Left lung (tissue), 10 donors: ENCODE measurements around the gene DLG5. TPM values are rescaled to one million over a fixed set of nuclear protein-coding genes. Genes with fewer than 3 reads are reported as not detected.

Experiments
- ATAC-seq: fragments of 200-7000 bp; cut with Tn5 transposase; one replicate; pipeline ENCODE4 v1.9.1; 2020; ENCODE audit warnings: moderate library complexity
- DNase-seq, 4 donors: peaks; one replicate each; pipeline ENCODE4 v3.0.0-alpha.2; 2013 to 2020
- H3K27ac ChIP-seq, 2 donors: fragments of 200-600 bp; sonication (generic) in 1 of 2; one replicate each; pipeline versions ENCODE4 v1.5.0 to v1.8.0; 2020 to 2021
- H3K27me3 ChIP-seq, 2 donors: fragments of 200-600 bp; sonication (generic) in 1 of 2; one replicate each; pipeline versions ENCODE4 v1.5.0 to v1.8.0; 2020 to 2021
- H3K36me3 ChIP-seq, 2 donors: fragments of 200-600 bp; sonication (generic) in 1 of 2; one replicate each; pipeline versions ENCODE4 v1.5.0 to v1.8.0; 2020 to 2021
- H3K4me1 ChIP-seq, 2 donors: fragments of 200-600 bp; one replicate each; pipeline ENCODE4 v1.8.0; 2021
- H3K4me3 ChIP-seq, 2 donors: fragments of 200-600 bp; sonication (generic) in 1 of 2; one replicate each; pipeline versions ENCODE4 v1.5.0 to v1.8.0; 2020 to 2021; ENCODE audit warnings: mild to moderate bottlenecking in 1 of 2
- H3K9me3 ChIP-seq, 2 donors: fragments of 200-600 bp; sonication (generic) in 1 of 2; one replicate each; pipeline versions ENCODE4 v1.5.0 to v1.8.0; 2020 to 2021
- CTCF ChIP-seq, 2 donors: fragments of 200-600 bp; sonication (generic) in 1 of 2; IDR thresholded peaks; one replicate each; pipeline versions ENCODE4 v1.5.0 to v1.8.0; 2021; ENCODE audit warnings: antibody characterized with exemption in 2 of 2
- intact Hi-C, 2 donors: fragments of 100-400 bp; cut with DNase I; formaldehyde crosslinking; loops; one replicate each; pipeline versions ENCODE4 v1.11.2 to v1.14.2; 2022
- polyA plus RNA-seq, 6 donors: library from polyadenylated mRNA; unstranded; fragments of 120-200 nt; gene quantifications; one replicate each; pipeline ENCODE4 v1.2.1, GENCODE V29; 2013; ENCODE audit not compliant: insufficient read length in 6 of 6
- total RNA-seq, 2 donors: library from RNA; stranded (reverse); fragmentation: NEBNext Ultra II Directional; extraction: Animal tissue kit (Norgen Biotek cat#: 25700); gene quantifications; one replicate each; pipeline ENCODE4 v1.2.1, GENCODE V29; 2021
- donor health status: DM: no; HTN: yes; CAD: no.
- donor health status: DM: no; HTN: no; CAD: no.

The DLG5 gene
- total and polyA plus RNA-seq, 8 donors = 17.0 to 53.4 (median 49.0) TPM

DNA sequence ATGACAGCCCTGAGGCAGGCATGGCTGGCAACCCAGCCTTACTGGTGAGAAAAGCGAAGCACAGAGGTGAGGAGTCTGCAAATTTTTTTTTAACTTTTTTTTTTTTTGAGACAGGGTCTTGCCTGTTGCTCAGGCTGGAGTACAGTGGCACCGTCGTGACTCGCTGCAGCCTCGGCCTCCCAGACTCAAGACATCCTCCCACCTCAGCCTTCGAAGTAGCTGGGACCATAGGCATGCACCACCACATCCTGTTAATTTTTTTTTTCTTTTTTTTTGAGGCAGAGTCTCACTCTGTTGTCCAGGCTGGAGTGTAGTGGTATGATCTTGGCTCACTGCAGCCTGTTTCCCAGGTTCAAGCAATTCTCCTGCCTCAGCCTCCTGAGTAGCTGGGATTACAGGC is 35.1 kb upstream of the DLG5 start:
- no peak for TF ChIP-seq CTCF (IDR thresholded peaks at IDR 0.05)
- no peaks in the 10 kb centered on the region for H3K36me3 ChIP-seq
- no peak overlapping the region for H3K27ac ChIP-seq
- no peak for DNase-seq
- no peaks in the 10 kb centered on the region for H3K9me3 ChIP-seq
- H3K4me1 ChIP-seq = no peaks in the 10 kb centered on the region
- H3K4me3 ChIP-seq = no peak overlapping the region
- intact Hi-C loops = no loop called here
- no peak for ATAC-seq
- no peaks in the 10 kb centered on the region for H3K27me3 ChIP-seq

- Histone ChIP-seq H3K4me1 (no peaks in the 10 kb centered on the region), H3K36me3 (no peaks in the 10 kb centered on the region), H3K9me3 (no peaks in the 10 kb centered on the region), H3K27ac (no peak overlapping the region), H3K4me3 (no peak overlapping the region), H3K27me3 (no peaks in the 10 kb centered on the region)
- no peak for TF ChIP-seq CTCF (IDR thresholded peaks at IDR 0.05)
- DNase-seq = no peak
- no peak for ATAC-seq
- intact Hi-C loops = no loop called here
Observed at GRCh38 chr10:77960829-77961329, 34.3 kb upstream of the DLG5 start.

- Histone ChIP-seq H3K9me3 (no peaks in the 10 kb centered on the region), H3K4me3 (no peak overlapping the region), H3K36me3 (no peaks in the 10 kb centered on the region), H3K4me1 (no peaks in the 10 kb centered on the region), H3K27ac (no peak overlapping the region), H3K27me3 (no peaks in the 10 kb centered on the region)
- DNase-seq (peak in 2 of 4 donors; percentile 79 to 83), ATAC-seq (no peak)
- no peak for TF ChIP-seq CTCF (IDR thresholded peaks at IDR 0.05)
- intact Hi-C loops = no loop called here
Observed at GRCh38 chr10:77959887-77960455, 33.4 kb upstream of the DLG5 start.

DNA sequence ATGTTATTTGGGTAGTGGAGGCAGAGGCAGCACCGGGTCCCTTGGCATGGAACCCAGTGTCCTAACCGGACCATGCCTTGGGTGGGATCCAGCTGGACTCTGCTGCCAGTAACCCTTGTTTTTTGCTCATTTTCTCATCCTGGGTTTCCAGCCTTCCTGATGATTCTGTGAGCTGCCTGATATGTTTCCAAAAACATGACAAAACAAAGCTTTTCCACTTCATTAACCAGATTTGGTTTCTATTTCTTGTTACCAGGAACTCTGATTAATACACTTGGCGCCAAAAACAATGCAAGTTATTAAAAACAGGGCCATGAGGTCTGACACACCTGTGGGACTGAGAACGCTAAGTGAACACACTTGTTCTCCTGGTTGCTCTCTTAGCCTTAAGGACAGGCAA is 32.8 kb upstream of the DLG5 start:
- no peaks in the 10 kb centered on the region for H3K4me1 ChIP-seq
- H3K27ac ChIP-seq = no peak overlapping the region
- no peaks in the 10 kb centered on the region for H3K27me3 ChIP-seq
- H3K36me3 ChIP-seq = no peaks in the 10 kb centered on the region
- intact Hi-C loops = no loop called here
- no peak for TF ChIP-seq CTCF (IDR thresholded peaks at IDR 0.05)
- ATAC-seq (no peak), DNase-seq (peak in 2 of 4 donors; percentile 69 to 80)
- no peaks in the 10 kb centered on the region for H3K9me3 ChIP-seq
- H3K4me3 ChIP-seq = no peak overlapping the region

GRCh38 chr10:77955136-77955535 is 28.6 kb upstream of the DLG5 start:
- H3K36me3 ChIP-seq = no peaks in the 10 kb centered on the region
- TF ChIP-seq CTCF (IDR thresholded peaks at IDR 0.05) = no peak
- H3K9me3 ChIP-seq = peaks cover 0 to 27% of the 10 kb centered on the region in 2 donors
- H3K27ac ChIP-seq = no peak overlapping the region
- DNase-seq (no peak), ATAC-seq (no peak)
- intact Hi-C loops = no loop called here
- no peaks in the 10 kb centered on the region for H3K27me3 ChIP-seq
- no peaks in the 10 kb centered on the region for H3K4me1 ChIP-seq
- no peak overlapping the region for H3K4me3 ChIP-seq
